IPS-NIHi7 (cell line): ENCODE measurements around the gene SRPX.

Source experiments
- DNase-seq: peaks from one replicate; pipeline ENCODE4 v3.0.0; 2012; ENCODE audit warnings: mixed read lengths; ENCODE audit errors: extremely low spot score

The SRPX gene

DNA sequence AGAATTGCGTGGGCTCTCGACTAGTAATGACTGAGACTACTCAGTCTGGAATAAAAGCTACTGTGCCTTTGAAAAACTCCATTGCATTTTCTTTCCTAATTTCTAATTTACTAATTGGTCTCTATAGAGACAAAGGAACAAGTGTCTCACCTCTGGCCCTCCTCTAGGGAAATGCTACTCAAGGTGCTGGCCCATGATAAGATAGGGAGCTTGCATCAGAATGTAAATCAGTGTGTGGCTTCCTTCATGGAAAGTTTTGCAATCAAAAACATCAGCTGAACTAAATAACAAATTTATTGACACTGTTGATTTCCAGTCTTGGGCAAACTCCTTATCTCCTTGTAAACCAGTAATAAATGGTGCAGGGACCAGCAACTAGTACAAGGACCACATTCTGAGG lies 81.8 kb downstream of the SRPX start:
- no peak for DNase-seq

DNA sequence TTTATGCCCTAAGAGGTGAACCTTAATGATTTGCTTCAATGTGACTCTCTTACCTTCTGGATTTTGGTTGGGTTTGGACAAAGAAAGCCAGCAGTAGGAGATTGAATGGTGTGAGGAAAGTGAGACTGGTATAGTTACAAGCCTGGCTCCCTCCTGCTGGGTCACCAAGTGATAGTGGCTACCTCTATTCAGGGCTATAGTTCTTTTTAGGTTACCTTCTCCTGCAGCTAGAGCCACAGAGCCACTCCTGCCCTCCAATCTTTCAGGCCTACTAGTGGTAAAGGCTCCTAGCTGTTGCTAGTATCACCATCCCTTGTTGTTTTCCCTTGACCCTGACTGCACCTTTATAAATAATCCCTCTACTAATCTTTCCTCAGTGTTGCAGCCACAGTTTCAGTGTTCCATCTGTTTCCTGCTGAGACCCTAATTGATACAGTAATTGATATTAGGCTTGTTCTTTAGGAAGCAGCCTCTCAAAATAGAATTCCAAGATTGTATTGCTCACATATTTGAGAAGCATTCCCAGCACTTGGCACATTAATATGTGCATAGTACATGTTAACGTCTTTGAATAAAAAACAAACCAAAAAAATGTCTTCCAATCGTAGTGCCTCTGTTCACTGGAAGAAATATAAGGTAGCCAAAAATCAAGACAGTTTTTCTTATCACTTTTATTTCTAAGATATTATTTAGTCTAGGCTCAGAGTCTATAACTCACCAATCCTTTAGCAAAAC lies 82.3 kb downstream of the SRPX start:
- peak; percentile 17 for DNase-seq

DNA sequence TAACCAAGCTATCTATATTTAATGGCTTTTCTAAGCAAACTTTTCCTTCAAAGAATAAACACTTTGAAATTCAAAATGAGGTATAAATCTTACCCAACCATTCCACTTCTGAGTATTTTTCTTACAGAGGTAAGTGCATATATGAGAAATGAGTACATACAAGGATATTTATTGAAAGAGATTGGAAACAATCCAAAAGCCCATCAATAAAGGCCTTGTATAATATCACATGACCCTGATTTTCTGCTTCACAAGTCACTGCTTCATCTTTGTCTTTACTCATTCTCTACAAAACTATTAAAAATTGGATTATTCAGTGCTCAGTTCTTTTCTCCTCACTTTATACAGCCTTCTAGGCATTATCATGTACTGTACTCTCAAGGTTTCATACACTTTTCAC lies 91.3 kb downstream of the SRPX start:
- no peak for DNase-seq

DNA sequence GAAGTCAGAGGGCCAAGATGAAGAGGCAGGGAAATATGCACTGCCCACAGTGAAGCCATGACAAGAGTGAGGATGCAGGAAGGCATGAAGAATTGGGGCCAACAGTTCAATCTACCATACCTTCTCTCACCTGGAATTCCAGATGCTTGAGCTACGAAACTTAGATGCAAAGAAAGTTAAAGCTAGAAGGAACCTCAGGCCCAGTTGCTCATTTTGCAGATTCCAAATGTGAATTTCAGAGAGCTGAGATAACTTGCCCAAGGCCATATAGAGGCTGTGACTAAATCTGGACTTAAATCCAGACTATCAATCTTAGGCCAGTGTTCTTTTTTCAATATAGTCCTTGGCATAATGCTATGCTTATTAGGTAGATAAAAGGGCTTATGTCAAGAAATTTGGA lies 92.7 kb downstream of the SRPX start:
- DNase-seq = no peak

DNA sequence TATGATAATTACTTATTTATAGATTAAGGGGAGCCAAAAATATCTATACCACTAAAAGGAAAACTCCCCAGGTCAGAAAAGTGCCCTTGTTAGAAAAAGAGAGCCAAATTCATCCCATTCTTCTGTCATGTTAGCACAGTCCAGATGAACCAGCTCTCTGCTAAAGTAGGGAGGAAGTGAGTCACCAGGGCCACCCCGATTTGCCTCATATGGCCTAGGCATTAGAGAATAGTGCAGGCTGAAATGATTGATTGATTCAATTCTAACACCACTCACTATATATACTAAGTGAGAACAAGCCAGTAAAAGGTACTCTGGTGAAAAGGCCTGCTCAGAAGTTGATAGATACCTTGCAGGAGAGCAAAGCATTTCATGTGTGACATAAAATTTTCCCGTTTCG lies 94.5 kb downstream of the SRPX start:
- DNase-seq = no peak

DNA sequence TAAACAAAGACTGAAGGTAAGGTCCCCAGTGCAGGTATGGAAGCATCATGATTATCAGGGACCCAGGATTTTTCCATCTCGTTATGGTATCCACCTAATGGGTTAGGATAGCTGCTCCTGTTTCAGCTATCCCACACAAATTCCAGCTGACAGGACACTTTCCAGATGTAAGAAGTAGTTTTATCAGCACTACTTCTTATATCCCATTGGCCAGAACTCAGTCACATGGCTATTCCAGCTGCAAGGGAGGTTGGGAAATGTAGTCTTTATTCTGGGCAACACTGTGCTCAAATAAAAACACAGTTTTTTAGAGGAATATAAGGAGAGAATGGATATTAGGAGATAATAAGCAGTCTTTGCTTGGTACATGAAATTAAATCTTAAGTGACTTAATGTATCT lies 96.7 kb downstream of the SRPX start:
- no peak for DNase-seq

DNA sequence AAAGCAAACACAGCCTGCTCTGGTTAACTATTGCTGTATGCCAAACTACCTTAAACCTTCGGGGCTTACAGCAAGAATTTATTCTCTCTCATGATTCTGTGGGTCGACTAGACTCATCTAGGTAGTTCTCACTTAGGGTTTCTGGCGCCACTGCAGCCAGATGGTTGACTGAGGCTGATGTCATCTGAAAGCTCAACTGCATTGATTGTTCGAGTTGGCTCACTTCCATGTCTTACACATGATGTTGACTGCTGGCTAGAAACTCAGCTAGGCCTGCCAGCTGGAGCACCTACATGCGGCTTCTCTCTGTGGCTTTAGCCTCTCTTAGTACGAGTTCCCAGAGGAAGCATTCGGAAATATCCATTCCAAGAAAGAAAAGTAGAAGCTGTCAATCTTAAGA lies 103.2 kb downstream of the SRPX start:
- no peak for DNase-seq

DNA sequence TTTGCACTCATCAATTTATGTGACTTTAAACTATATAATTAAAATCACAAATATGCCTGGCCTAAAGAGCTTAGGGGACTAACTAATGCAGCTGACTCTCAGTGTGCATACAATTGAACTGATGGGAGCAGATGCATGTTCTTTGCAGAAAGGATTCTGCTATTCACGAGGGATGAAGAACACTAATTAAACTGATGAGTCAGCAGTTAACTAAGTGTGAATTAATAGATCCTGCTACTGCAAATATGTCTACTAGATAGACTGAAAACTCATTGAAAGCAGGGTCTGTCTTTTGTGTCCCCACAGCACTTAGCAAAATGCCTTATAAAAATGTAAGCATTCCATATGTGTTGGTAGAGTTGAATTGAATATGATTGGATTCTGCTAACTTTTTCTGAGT lies 104.0 kb downstream of the SRPX start:
- no peak for DNase-seq

DNA sequence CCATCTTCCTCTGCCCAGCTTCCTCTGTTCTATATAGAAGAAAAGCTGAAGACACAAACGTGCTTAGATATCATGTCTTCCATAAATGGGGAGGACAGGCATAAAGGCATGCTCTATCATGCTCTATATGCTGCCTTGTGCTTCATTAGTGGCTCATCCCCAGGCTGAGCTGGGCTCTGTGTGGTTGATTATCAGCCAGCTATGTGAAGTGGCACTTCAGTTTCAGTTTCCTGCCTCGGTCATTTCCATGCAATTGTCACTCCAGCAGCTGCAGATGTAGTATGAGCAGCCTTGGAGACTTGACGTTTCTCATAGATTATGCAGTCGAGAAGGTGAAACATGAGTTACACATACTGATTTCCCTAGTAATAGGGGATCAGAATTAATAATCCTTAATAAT lies 108.1 kb downstream of the SRPX start:
- DNase-seq = no peak

DNA sequence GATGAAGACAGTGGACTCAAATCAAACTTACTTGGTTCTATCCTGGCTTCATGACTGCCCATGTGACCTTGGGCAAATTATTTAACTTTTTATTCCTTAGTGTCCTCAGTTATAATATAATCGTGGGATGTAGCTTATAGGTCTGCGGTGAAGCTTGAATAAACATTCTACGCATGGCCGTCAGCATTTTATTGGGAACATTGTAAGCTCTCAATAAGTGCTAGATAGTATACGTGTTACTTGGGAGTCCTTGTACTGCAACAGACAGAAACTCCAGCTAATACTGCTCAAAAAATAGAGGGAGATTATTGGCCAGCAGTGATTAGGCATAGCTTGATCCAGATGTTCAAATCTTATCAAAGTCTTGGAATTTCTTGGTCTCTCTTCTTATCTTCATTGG lies 109.5 kb downstream of the SRPX start:
- no peak for DNase-seq

DNA sequence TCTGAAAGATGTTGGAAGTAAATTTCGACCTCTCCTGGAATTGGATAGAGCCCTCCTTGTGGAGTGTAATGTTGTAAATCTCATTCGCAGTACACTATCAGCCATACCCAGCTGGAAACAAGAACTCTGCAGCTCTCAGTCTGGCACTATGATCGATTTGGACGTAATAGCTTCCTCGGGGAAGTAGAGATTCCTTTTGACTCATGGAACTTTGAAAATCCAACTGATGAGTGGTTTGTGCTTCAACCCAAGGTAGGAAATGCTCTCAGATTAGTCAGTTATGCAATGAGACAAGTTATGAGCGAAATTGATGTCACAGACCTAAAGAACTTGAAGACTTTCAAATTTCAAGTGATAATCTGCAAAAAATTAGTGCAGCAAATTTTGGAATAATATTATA lies 110.4 kb downstream of the SRPX start:
- DNase-seq = no peak

DNA sequence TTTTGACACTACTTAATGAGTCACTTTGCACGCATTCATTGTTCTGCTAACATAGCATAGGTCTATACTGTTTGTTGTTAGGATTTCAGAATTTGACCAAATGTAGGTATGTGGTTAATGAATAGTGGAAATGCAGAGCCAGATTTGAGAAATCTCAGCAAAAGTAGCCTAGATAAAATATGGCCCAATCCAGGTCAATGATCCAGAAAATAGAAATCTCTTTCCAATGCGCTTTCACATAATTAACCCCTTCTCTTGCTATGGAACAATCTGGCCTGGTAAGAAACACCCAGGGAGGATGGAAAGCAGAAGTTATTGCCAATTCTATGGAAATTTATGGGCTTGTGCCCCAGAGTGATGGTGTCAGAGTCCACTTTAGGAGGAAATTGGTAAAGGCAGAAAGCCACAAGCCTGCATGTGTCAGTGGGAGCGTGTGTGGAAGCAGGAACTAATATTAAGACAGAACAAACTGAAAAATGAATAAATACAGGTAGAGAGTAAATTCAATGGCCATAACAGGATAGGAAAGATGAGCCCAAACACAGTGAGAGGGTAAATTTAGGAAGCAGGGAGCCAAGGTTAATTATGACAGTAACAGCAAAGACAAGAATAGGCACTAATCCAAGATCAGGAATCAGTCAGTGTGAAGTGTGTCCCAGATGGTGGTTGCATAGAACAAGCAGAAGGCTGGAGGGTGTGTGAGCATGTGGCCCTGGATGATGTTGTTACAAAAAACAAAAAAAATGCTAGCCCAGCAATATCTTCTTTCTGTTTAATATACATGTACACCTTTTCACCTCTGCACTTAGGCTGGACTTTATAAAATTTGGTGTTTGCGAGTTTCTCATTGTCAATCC lies 111.4 kb downstream of the SRPX start:
- DNase-seq = no peak

DNA sequence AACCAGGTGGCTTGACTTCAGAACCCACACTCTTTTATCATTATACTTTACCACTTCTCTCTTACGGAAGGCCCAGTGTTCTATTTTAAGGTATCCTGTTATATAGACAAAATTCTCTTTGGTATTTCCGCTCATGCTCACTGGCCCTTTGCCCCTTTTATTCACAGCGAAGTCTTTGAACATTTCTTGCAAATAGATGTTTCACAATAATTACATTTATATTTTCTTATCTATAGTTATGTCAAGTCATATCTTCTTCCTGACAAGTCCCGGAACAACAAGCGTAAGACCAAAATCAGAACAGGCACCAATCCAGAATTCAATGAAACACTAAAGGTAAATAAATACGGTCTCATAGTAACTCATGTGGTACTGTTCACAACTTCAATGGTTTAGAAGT lies 112.3 kb downstream of the SRPX start:
- no peak for DNase-seq

DNA sequence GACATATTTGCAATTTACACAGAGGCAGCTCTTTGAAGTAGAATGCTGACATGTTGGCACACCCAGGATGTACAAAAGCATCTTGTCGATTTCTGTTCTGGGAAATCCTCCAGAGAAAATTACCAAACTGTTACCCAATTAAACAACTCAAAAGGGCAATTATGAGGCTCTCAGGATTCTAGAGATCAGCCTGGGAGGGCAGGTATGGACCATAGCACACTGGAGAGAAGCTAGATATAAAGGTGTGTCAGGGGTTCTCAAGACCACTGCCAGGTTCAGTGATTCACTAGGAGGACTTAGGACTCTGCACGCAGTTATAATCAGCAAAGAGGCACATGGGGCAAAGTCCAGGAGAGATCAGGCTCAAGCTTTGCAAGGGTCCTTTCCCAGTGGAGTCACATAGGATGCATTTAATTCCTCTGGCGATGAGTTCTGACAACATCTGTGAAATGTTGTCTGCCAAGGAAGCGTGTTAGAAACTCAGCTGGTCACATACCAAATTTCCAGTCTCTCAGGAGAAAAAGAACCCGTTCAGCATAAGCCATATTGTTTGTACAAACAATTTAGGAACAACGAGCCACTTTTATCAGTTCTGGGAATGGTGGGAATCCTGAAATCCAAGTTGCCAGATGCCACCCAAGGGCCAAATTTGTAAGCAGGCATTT lies 113.5 kb downstream of the SRPX start:
- no peak for DNase-seq

DNA sequence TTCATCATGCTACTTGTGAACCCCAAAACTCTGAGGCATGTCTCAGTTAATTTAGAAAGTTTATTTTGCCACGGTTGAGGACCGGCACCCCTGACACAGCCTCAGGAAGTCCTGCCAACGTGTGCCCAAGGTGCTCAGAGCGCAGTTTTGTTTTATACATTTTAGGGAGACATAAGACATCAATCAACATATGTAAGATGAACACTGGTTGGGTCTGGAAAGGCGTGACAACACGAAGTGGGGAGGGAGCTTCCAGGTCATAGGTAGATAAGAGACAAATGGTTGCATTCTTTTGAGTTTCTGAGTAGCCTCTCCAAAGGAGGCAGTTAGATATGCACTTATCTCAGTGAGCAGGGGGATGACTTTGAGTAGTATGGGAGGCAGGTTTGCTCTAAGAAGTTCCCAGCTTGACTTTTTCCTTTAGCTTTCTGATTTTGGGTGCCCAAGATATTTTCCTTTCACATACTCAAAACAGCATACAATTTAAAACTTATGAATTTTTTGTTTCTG lies 115.4 kb downstream of the SRPX start:
- DNase-seq = no peak

DNA sequence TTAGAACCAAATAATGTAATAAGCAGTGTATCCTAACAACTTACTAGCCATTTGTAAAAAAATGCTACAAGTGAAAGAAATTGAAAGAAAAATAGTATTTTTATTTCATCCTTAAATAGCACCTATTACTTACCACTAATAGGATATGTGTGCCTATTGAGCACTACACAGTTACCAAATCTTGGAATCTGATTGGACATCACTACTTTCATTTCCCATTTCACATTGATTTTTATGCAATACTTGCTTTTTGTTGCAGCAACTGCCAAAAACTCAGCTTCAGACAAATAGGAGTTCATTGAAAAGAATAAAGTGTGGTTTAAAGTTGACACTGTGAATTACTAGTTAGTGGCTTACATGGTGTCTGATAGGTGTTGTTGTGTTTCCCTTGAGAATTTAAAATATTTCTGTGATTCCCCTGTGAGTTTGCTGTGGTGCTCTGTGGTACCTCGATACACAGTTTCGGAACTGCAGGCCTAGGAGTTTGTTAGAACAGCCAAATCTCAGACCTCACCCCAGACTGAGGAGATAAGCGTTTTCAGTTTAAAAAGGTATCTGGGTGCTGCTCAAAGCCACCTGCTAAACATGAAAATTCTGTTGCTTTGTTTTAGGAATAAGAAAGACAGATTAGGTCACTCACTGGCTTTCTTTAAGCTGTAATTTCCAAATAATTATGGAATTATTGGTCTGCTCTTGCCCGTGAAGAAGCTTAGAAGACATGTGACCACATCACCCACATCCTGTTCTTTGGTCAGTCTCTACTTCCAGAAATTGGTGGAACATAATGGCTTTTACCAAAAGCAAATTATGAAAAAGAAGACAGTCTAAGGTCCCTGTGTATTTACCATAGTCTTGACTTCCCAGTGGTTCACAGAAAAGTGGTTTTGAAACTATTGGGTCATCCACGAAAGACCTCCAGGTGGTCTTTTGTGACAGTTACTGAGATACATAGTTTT lies 116.5 kb downstream of the SRPX start:
- DNase-seq = no peak

DNA sequence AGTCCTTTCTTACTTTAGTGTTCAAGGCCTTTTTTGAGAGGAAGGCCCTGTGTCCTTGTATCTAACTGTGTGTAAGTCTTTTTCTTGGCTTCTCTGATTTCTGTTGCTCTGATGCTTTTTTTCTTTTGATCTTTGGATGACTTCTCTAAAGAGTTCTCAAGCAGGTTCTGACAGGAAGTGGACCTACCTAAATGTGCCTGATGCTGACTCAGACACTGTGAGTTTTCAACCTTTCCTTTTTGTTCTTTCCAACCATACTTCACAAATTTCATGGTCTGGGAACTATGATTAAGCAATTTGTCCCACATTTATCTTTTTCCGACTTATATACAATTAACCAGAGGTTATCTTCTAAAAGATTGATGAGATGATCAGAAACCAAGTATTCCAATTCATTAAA lies 117.8 kb downstream of the SRPX start:
- DNase-seq = no peak

DNA sequence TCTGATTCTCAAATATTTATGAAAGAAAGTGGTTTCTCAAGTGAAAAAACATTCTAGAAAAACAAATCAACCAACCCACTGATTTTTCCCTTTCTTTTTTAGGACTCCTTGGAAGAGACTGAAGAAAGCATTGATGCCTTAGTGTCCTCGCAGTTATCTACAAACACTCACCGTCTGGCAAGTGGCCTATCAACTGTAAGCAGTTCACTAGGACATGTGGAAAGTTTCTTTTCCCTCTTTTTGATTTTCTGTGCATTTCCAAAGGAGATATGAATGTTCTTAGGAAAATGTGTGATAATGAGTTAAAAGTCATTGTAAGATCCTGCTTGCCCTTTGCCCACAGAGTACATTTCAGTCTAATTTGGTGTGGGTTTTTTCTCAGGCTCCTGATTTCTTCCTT lies 118.4 kb downstream of the SRPX start:
- DNase-seq = no peak

DNA sequence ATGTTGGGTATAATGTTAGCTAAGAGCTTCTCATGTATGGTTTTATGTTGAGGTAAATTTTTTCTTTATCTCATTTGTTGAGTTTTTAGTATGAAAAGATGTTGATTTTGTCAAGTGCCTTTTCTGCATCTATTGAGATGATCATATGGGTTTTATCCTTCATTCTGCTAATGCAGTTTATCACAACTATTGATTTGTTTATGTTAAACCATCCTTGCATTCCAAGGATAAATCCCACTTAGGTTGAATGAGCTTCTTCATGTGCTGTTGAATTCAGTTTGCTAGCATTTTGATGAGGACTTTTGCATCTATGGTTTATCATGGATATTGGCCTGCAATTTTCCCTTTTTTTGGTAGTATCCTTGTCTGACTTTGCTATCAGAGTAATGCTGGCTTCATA lies 121.0 kb downstream of the SRPX start:
- no peak for DNase-seq
